T-helper 1 cell treated with Interleukin-12 subunit alpha and Interleukin-12 subunit beta and Interleukin-4 antibody, amounts not matched to agents 30 μg/mL and 1 μg/mL, for 36 hours (primary cell): ENCODE results near the gene TAF10.

Experiments used
- H3K27ac Mint-ChIP-seq: one replicate; pipeline ENCODE4 v1.8.0; 2021; ENCODE audit warnings: mild to moderate bottlenecking, mixed read lengths
- H3K27me3 Mint-ChIP-seq: one replicate; pipeline ENCODE4 v1.8.0; 2021; ENCODE audit warnings: low read depth, mixed read lengths
- H3K36me3 Mint-ChIP-seq: one replicate; pipeline ENCODE4 v1.8.0; 2021; ENCODE audit warnings: low read depth, mixed read lengths
- H3K4me1 Mint-ChIP-seq: one replicate; pipeline ENCODE4 v1.8.0; 2021; ENCODE audit warnings: low read depth, mixed read lengths
- H3K4me3 Mint-ChIP-seq: one replicate; pipeline ENCODE4 v1.8.0; 2021; ENCODE audit warnings: mild to moderate bottlenecking, moderate library complexity, mixed read lengths
- H3K9me3 Mint-ChIP-seq: one replicate; pipeline ENCODE4 v1.8.0; 2021; ENCODE audit warnings: mixed read lengths

Gene TAF10

DNA sequence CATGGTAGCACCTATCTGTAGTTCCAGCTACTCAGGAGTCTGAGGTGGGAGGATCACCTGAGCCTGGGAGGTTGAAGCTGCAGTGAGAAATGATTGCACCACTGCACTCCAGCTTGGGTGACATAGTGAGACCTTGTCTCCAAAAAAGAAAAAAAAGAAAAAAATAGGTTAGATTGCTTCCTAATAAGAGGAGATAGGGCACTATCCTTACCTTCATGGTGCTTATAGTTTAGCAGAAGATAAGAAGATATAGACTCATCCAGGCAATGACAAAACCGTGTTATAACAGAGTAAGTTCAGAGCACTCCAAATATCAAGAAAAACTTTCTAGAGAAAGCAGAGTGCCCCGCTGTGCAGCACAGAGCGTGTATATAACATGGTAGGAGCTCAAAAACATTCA is 50.7 kb downstream of the TAF10 start:
- H3K27me3 Mint-ChIP-seq, result no peaks in the 10 kb centered on the region
- H3K9me3 Mint-ChIP-seq, result no peaks in the 10 kb centered on the region
- no peaks in the 10 kb centered on the region for H3K4me1 Mint-ChIP-seq
- no peak overlapping the region for H3K27ac Mint-ChIP-seq
- H3K4me3 Mint-ChIP-seq, result no peak overlapping the region
- H3K36me3 Mint-ChIP-seq, result peaks cover 8% of the 10 kb centered on the region
